Measurements from ENCODE around the gene CUL2.
"Not testable (repeated sequence)": the region's sequence is repeated elsewhere in the genome, so short reads cannot be mapped to it uniquely, and the experiment has no call there.

- not testable (repeated sequence) for TF ChIP-seq CTCF, POLR2A (IDR thresholded peaks at IDR 0.05)
Observed at GRCh38 chr10:35045275-35045674, 44.9 kb downstream of the CUL2 start.
